SU-DHL-6 (cell line): ENCODE data around the gene RIN1.

Experiments
- H2AFZ ChIP-seq: fragments of 200-600 bp; sonication (generic); 2 replicates; pipeline ENCODE4 v1.6.1; 2014; ENCODE audit warnings: low read depth, mild to moderate bottlenecking, moderate library complexity, mixed read lengths, antibody characterized with exemption, low read length; ENCODE audit not compliant: severe bottlenecking
- H3F3A ChIP-seq: fragments of 200-600 bp; shearing (Covaris generic); 2 replicates; pipeline ENCODE4 v1.6.0; 2016; ENCODE audit warnings: antibody characterized with exemption, mild to moderate bottlenecking; ENCODE audit not compliant: insufficient read depth
- H3K27ac ChIP-seq: fragments of 200-600 bp; sonication (generic); 2 replicates; pipeline ENCODE4 v1.5.1; 2016; ENCODE audit warnings: low read depth, mild to moderate bottlenecking, low read length, moderate library complexity, mixed read lengths
- H3K27me3 ChIP-seq: fragments of 200-600 bp; sonication (generic), shearing (Covaris generic); 2 replicates; pipeline ENCODE4 v1.6.0; 2014; ENCODE audit warnings: mild to moderate bottlenecking, low read length
- H3K36me3 ChIP-seq: fragments of 200-600 bp; sonication (generic); 2 replicates; pipeline ENCODE4 v1.6.1; 2014; ENCODE audit warnings: mild to moderate bottlenecking, low read length, mixed read lengths
- H3K4me2 ChIP-seq: fragments of 300-600, 200-600 bp; shearing (Covaris generic), sonication (generic); 2 replicates; pipeline ENCODE4 v1.6.0; 2014; ENCODE audit warnings: low read length, low read depth, mild to moderate bottlenecking; ENCODE audit not compliant: poor library complexity, severe bottlenecking
- H3K4me3 ChIP-seq: fragments of 200-600 bp; sonication (generic); 2 replicates; pipeline ENCODE4 v1.5.1; 2014; ENCODE audit warnings: antibody characterized with exemption, low read length, mild to moderate bottlenecking, mixed read lengths; ENCODE audit not compliant: insufficient read depth, poor library complexity, severe bottlenecking
- H3K79me2 ChIP-seq: fragments of 200-600 bp; sonication (generic); 2 replicates; pipeline ENCODE4 v1.6.1; 2014; ENCODE audit warnings: mild to moderate bottlenecking, low read length, moderate library complexity; ENCODE audit not compliant: insufficient read depth
- H3K9ac ChIP-seq: fragments of 200-600 bp; sonication (generic); 2 replicates; pipeline ENCODE4 v1.7.0; 2014; ENCODE audit warnings: mild to moderate bottlenecking, low read length
- H3K9me2 ChIP-seq: fragments of 200-600 bp; sonication (generic); replicated peaks from 2 replicates; pipeline ENCODE4 v1.6.1; 2014; ENCODE audit warnings: low read length; ENCODE audit not compliant: insufficient read depth
- H3K9me3 ChIP-seq: fragments of 200-600 bp; sonication (generic); 2 replicates; pipeline ENCODE4 v1.6.1; 2014; ENCODE audit warnings: low read length, mixed read lengths; ENCODE audit not compliant: insufficient read depth
- H4K20me1 ChIP-seq: fragments of 200-600 bp; sonication (generic); 2 replicates; pipeline ENCODE4 v1.6.1; 2014; ENCODE audit warnings: low read depth, mild to moderate bottlenecking, antibody characterized with exemption, low read length, moderate library complexity, mixed read lengths
- EZH2phosphoT487 ChIP-seq: fragments of 200-600 bp; sonication (generic), shearing (Covaris generic); conservative IDR thresholded peaks from 2 replicates; pipeline ENCODE4 v1.6.1; 2018; ENCODE audit warnings: mild to moderate bottlenecking, antibody characterized with exemption, low read length, moderate library complexity, mixed read lengths
- TF ChIP-seq, protein P1 (sequence below): fragments of 200-600 bp; sonication (generic); IDR thresholded peaks from one replicate; pipeline ENCODE4 v1.5.1; 2017; ENCODE audit warnings: antibody characterized with exemption, mild to moderate bottlenecking, low read length, moderate library complexity; ENCODE audit not compliant: insufficient read depth, poor library complexity, severe bottlenecking

RIN1 gene

DNA sequence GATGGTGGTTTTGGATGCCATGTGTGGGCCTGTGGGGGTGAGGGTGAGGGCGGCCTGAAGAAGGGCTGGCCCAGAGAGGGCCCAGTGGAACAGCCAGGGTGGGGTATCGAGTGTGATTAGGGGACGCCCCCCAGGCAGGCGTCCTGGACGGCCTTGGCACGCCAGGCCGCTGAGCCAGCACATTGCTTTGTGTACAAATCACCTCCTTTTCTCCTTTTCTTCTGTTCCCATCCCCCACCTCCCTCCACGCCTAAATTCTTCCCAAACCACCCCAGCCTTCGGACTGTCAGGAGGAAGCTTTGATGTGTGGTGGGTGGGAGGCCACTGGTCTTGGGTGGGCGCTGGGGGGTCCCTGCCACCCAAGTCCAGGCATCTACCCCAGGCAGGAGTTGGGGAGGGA, 11.6 kb downstream of the RIN1 start:
- no peak overlapping the region for H3K27ac ChIP-seq
- no peak overlapping the region for H3K4me2 ChIP-seq
- no peak overlapping the region for H3K4me3 ChIP-seq
- TF ChIP-seq, protein P1, sequence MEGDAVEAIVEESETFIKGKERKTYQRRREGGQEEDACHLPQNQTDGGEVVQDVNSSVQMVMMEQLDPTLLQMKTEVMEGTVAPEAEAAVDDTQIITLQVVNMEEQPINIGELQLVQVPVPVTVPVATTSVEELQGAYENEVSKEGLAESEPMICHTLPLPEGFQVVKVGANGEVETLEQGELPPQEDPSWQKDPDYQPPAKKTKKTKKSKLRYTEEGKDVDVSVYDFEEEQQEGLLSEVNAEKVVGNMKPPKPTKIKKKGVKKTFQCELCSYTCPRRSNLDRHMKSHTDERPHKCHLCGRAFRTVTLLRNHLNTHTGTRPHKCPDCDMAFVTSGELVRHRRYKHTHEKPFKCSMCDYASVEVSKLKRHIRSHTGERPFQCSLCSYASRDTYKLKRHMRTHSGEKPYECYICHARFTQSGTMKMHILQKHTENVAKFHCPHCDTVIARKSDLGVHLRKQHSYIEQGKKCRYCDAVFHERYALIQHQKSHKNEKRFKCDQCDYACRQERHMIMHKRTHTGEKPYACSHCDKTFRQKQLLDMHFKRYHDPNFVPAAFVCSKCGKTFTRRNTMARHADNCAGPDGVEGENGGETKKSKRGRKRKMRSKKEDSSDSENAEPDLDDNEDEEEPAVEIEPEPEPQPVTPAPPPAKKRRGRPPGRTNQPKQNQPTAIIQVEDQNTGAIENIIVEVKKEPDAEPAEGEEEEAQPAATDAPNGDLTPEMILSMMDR = no peak
- no peak for TF ChIP-seq EZH2phosphoT487
- H3K36me3 ChIP-seq = no peaks in the 10 kb centered on the region
- H3K9me3 ChIP-seq = no peaks in the 10 kb centered on the region
- H3K27me3 ChIP-seq = no peaks in the 10 kb centered on the region
- no peaks in the 10 kb centered on the region for H3F3A ChIP-seq
- no peaks in the 10 kb centered on the region for H3K79me2 ChIP-seq
- H3K9me2 ChIP-seq = no peaks in the 10 kb centered on the region
- H4K20me1 ChIP-seq = no peaks in the 10 kb centered on the region
- no peak overlapping the region for H3K9ac ChIP-seq
- H2AFZ ChIP-seq = no peak overlapping the region

DNA sequence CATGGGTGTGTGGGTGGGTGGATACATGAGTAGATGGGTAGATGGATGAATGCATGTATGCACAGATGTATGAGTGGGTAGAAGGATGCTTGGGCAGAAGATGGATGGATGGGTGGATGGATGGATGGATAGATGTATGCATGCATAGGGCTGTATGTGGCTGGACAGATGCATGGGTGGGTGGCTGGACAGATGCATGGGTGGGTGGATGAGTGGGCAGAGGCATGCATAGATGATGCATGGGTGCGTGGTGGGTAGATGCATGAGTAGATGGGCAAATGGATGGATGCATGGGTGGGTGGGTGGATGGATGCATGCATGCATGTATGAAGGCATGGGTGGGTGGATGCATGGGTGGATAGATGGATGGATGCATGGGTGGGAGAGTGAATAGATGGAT, 12.6 kb downstream of the RIN1 start:
- Histone ChIP-seq H3K9me2 (no peaks in the 10 kb centered on the region), H2AFZ (no peak overlapping the region), H4K20me1 (no peaks in the 10 kb centered on the region), H3K27ac (no peak overlapping the region), H3K9ac (no peak overlapping the region), H3K36me3 (no peaks in the 10 kb centered on the region), H3K4me2 (no peak overlapping the region), H3K79me2 (no peaks in the 10 kb centered on the region), H3K4me3 (no peak overlapping the region), H3K27me3 (no peaks in the 10 kb centered on the region), H3K9me3 (no peaks in the 10 kb centered on the region), H3F3A (no peaks in the 10 kb centered on the region)
- TF ChIP-seq, protein P1 = no peak
- TF ChIP-seq EZH2phosphoT487 = no peak

DNA sequence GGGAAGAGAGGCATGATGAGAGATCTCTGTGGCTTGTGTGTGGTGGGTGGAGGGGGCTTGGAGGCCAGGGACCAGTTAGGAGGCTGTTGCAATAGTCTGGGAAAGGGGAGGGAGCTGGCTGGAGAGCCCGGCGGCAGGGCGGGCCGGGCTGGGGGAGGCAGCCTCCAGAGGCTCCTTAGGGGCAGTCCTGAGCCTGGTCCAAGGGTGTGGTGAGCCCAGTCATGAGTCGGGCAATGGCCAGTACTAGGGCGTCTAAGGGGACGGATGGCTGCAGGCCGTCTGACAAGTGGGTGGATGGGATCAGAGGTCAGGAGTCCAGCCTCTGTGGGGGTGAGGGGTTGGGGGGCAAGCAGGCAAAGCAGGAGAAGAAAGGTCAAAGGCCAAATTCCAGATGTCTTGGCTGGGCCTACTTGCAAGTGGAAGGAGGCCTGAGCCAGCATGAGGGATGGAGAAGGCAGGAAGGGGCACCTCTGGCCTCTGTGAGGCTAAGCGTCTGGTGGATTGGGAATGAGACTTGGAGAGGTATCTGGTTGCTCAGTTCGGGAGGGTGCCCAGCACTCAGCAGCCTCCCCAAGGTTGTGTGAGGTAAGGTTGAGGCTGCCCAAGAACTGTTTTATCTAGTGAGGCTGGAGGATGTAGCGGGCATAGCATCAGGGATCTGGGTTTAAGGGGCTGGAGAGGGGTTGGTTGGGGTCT, 13.4 kb downstream of the RIN1 start:
- no peaks in the 10 kb centered on the region for H3K9me2 ChIP-seq
- no peak overlapping the region for H3K9ac ChIP-seq
- no peaks in the 10 kb centered on the region for H3K9me3 ChIP-seq
- H3K36me3 ChIP-seq = no peaks in the 10 kb centered on the region
- H3K4me2 ChIP-seq = no peak overlapping the region
- no peaks in the 10 kb centered on the region for H3K79me2 ChIP-seq
- no peak for TF ChIP-seq EZH2phosphoT487
- TF ChIP-seq, protein P1 = no peak
- no peak overlapping the region for H3K27ac ChIP-seq
- no peaks in the 10 kb centered on the region for H3K27me3 ChIP-seq
- H3K4me3 ChIP-seq = no peak overlapping the region
- no peak overlapping the region for H2AFZ ChIP-seq
- H4K20me1 ChIP-seq = no peaks in the 10 kb centered on the region
- H3F3A ChIP-seq = no peaks in the 10 kb centered on the region
